ENCODE measurements around the gene KIF16B.
"Not testable (repeated sequence)": the region's sequence is repeated elsewhere in the genome, so short reads cannot be mapped to it uniquely, and the experiment has no call there.

KIF16B gene

GRCh38 chr20:16444057-16444777 lies 129.0 kb downstream of the KIF16B start:
- H2BK12ac ChIP-seq (ENCODE audit: low read length in 2 of 2): no peak overlapping the region
- peaks cover 0 to 2% of the 10 kb centered on the region in 2 experiments for H3K36me3 ChIP-seq (ENCODE audit: control insufficient read depth in 1 of 2, insufficient read depth in 2 of 2, low read depth in 1 of 2, low read length in 2 of 2)
- no peak overlapping the region for H2BK120ac ChIP-seq (ENCODE audit: low read depth, low read length)
- WGBS: 94% methylated on average over 5 of the region's 6 CpGs
- no peak overlapping the region for H3K14ac ChIP-seq (ENCODE audit: low read length in 2 of 2)
- H4K8ac ChIP-seq (ENCODE audit: low read length): no peak overlapping the region
- no peak overlapping the region for H3K18ac ChIP-seq (ENCODE audit: low read depth in 1 of 2, low read length in 2 of 2)
- no peak overlapping the region for H3K4me2 ChIP-seq (ENCODE audit: low read length, poor library complexity, severe bottlenecking)
- H3K9me3 ChIP-seq (ENCODE audit: control insufficient read depth, low read length): peaks cover 1% of the 10 kb centered on the region
- no peak overlapping the region for H4K91ac ChIP-seq (ENCODE audit: low read length)
- no peak overlapping the region for H2AFZ ChIP-seq (ENCODE audit: low read depth, low read length)
- no peak overlapping the region for H3K9ac ChIP-seq (ENCODE audit: low read length)
- no peak overlapping the region for H3K27ac ChIP-seq (ENCODE audit: low read length, poor library complexity, severe bottlenecking)
- DNase-seq: no peak
- H2AK5ac ChIP-seq (ENCODE audit: low read length, severe bottlenecking): no peak overlapping the region
- H2BK15ac ChIP-seq (ENCODE audit: low read depth, poor library complexity, severe bottlenecking): no peak overlapping the region
- no peaks in the 10 kb centered on the region for H3K4me1 ChIP-seq (ENCODE audit: control insufficient read depth, insufficient read depth, low read depth, low read length)
- no peaks in the 10 kb centered on the region for H3K27me3 ChIP-seq (ENCODE audit: control insufficient read depth in 1 of 2, insufficient read depth in 1 of 2, low read length in 2 of 2)
- no peak overlapping the region for H3K4ac ChIP-seq (ENCODE audit: low read depth in 1 of 2, low read length in 2 of 2)
- H2BK5ac ChIP-seq (ENCODE audit: low read depth, low read length, poor library complexity, severe bottlenecking): no peak overlapping the region
- H3K79me1 ChIP-seq (replicated peaks; ENCODE audit: low read length, poor library complexity, severe bottlenecking): peaks cover 2% of the 10 kb centered on the region
- no peak overlapping the region for H3K4me3 ChIP-seq (ENCODE audit: insufficient read depth in 1 of 2, low read depth in 1 of 2, low read length in 2 of 2)
- no peak overlapping the region for H3K23ac ChIP-seq (ENCODE audit: low read length in 2 of 2)

- H3K4me1 ChIP-seq (ENCODE audit: control insufficient read depth, insufficient read depth, low read depth, low read length): no peaks in the 10 kb centered on the region
- H3K18ac ChIP-seq (ENCODE audit: low read depth in 1 of 2, low read length in 2 of 2): no peak overlapping the region
- H2BK15ac ChIP-seq (ENCODE audit: low read depth, poor library complexity, severe bottlenecking): no peak overlapping the region
- no peak overlapping the region for H3K4me2 ChIP-seq (ENCODE audit: low read length, poor library complexity, severe bottlenecking)
- no peak overlapping the region for H3K9ac ChIP-seq (ENCODE audit: low read length)
- H2AFZ ChIP-seq (ENCODE audit: low read depth, low read length): no peak overlapping the region
- H3K14ac ChIP-seq (ENCODE audit: low read length in 2 of 2): no peak overlapping the region
- H3K23ac ChIP-seq (ENCODE audit: low read length in 2 of 2): no peak overlapping the region
- no peak for DNase-seq
- no peak overlapping the region for H3K4ac ChIP-seq (ENCODE audit: low read depth in 1 of 2, low read length in 2 of 2)
- H3K9me3 ChIP-seq (ENCODE audit: control insufficient read depth, low read length): no peaks in the 10 kb centered on the region
- H3K27ac ChIP-seq (ENCODE audit: low read length, poor library complexity, severe bottlenecking): no peak overlapping the region
- H2AK5ac ChIP-seq (ENCODE audit: low read length, severe bottlenecking): no peak overlapping the region
- no peaks in the 10 kb centered on the region for H3K27me3 ChIP-seq (ENCODE audit: control insufficient read depth in 1 of 2, insufficient read depth in 1 of 2, low read length in 2 of 2)
- no peak overlapping the region for H4K91ac ChIP-seq (ENCODE audit: low read length)
- peaks cover 2% of the 10 kb centered on the region for H3K79me1 ChIP-seq (replicated peaks; ENCODE audit: low read length, poor library complexity, severe bottlenecking)
- peaks cover 0 to 7% of the 10 kb centered on the region in 2 experiments for H3K36me3 ChIP-seq (ENCODE audit: control insufficient read depth in 1 of 2, insufficient read depth in 2 of 2, low read depth in 1 of 2, low read length in 2 of 2)
- no CpG with 5 or more reads among the region's 2 CpGs for WGBS
- no peak overlapping the region for H4K8ac ChIP-seq (ENCODE audit: low read length)
- no peak overlapping the region for H2BK120ac ChIP-seq (ENCODE audit: low read depth, low read length)
- H2BK5ac ChIP-seq (ENCODE audit: low read depth, low read length, poor library complexity, severe bottlenecking): no peak overlapping the region
- H3K4me3 ChIP-seq (ENCODE audit: insufficient read depth in 1 of 2, low read depth in 1 of 2, low read length in 2 of 2): no peak overlapping the region
- no peak overlapping the region for H2BK12ac ChIP-seq (ENCODE audit: low read length in 2 of 2)
These were observed 131.6 kb downstream of the KIF16B start for GRCh38 chr20:16441546-16442164.

- Histone ChIP-seq H4K91ac (ENCODE audit: low read length) (no peak overlapping the region), H3K9ac (ENCODE audit: low read length) (no peak overlapping the region), H2AFZ (ENCODE audit: low read depth, low read length) (no peak overlapping the region), H2BK5ac (ENCODE audit: low read depth, low read length, poor library complexity, severe bottlenecking) (no peak overlapping the region), H2BK120ac (ENCODE audit: low read depth, low read length) (no peak overlapping the region), H3K14ac (ENCODE audit: low read length in 2 of 2) (no peak overlapping the region), H3K27me3 (ENCODE audit: control insufficient read depth in 1 of 2, insufficient read depth in 1 of 2, low read length in 2 of 2) (no peaks in the 10 kb centered on the region), H2AK5ac (ENCODE audit: low read length, severe bottlenecking) (no peak overlapping the region), H3K4ac (ENCODE audit: low read depth in 1 of 2, low read length in 2 of 2) (no peak overlapping the region), H3K4me2 (ENCODE audit: low read length, poor library complexity, severe bottlenecking) (no peak overlapping the region), H3K4me1 (ENCODE audit: control insufficient read depth, insufficient read depth, low read depth, low read length) (no peaks in the 10 kb centered on the region), H3K23ac (ENCODE audit: low read length in 2 of 2) (no peak overlapping the region), H3K79me1 (replicated peaks; ENCODE audit: low read length, poor library complexity, severe bottlenecking) (peaks cover 2% of the 10 kb centered on the region), H3K36me3 (ENCODE audit: control insufficient read depth in 1 of 2, insufficient read depth in 2 of 2, low read depth in 1 of 2, low read length in 2 of 2) (peaks cover 0 to 7% of the 10 kb centered on the region in 2 experiments), H2BK12ac (ENCODE audit: low read length in 2 of 2) (no peak overlapping the region), H2BK15ac (ENCODE audit: low read depth, poor library complexity, severe bottlenecking) (no peak overlapping the region), H3K18ac (ENCODE audit: low read depth in 1 of 2, low read length in 2 of 2) (no peak overlapping the region), H4K8ac (ENCODE audit: low read length) (no peak overlapping the region), H3K27ac (ENCODE audit: low read length, poor library complexity, severe bottlenecking) (no peak overlapping the region), H3K4me3 (ENCODE audit: insufficient read depth in 1 of 2, low read depth in 1 of 2, low read length in 2 of 2) (no peak overlapping the region), H3K9me3 (ENCODE audit: control insufficient read depth, low read length) (no peaks in the 10 kb centered on the region)
- 100% methylated on average over 1 of the region's 4 CpGs for WGBS
- no peak for DNase-seq
These were observed 132.6 kb downstream of the KIF16B start for GRCh38 chr20:16440686-16441085.

- not testable (repeated sequence) for H3K79me1 ChIP-seq (replicated peaks; ENCODE audit: low read length, poor library complexity, severe bottlenecking); H3K4me2 ChIP-seq (ENCODE audit: low read length, poor library complexity, severe bottlenecking); H2AFZ ChIP-seq (ENCODE audit: low read depth, low read length); H4K91ac ChIP-seq (ENCODE audit: low read length); H3K9ac ChIP-seq (ENCODE audit: low read length); H3K27ac ChIP-seq (ENCODE audit: low read length, poor library complexity, severe bottlenecking); H2BK15ac ChIP-seq (ENCODE audit: low read depth, poor library complexity, severe bottlenecking); H3K14ac ChIP-seq (ENCODE audit: low read length in 2 of 2); H3K18ac ChIP-seq (ENCODE audit: low read depth in 1 of 2, low read length in 2 of 2); H3K4me1 ChIP-seq (ENCODE audit: control insufficient read depth, insufficient read depth, low read depth, low read length); H3K36me3 ChIP-seq (ENCODE audit: control insufficient read depth in 1 of 2, insufficient read depth in 2 of 2, low read depth in 1 of 2, low read length in 2 of 2); H3K23ac ChIP-seq (ENCODE audit: low read length in 2 of 2); H3K4ac ChIP-seq (ENCODE audit: low read depth in 1 of 2, low read length in 2 of 2); H2AK5ac ChIP-seq (ENCODE audit: low read length, severe bottlenecking); H2BK12ac ChIP-seq (ENCODE audit: low read length in 2 of 2); H3K27me3 ChIP-seq (ENCODE audit: control insufficient read depth in 1 of 2, insufficient read depth in 1 of 2, low read length in 2 of 2); H3K4me3 ChIP-seq (ENCODE audit: insufficient read depth in 1 of 2, low read depth in 1 of 2, low read length in 2 of 2); H2BK120ac ChIP-seq (ENCODE audit: low read depth, low read length); H4K8ac ChIP-seq (ENCODE audit: low read length); H3K9me3 ChIP-seq (ENCODE audit: control insufficient read depth, low read length); DNase-seq; H2BK5ac ChIP-seq (ENCODE audit: low read depth, low read length, poor library complexity, severe bottlenecking)
- 97% methylated on average over 5 of the region's 5 CpGs for WGBS
These were observed 133.7 kb downstream of the KIF16B start for GRCh38 chr20:16439540-16439939.

Measured in mesenchymal stem cell (in vitro differentiated cells and primary cell).